Loucy (cell line): ENCODE results near the gene ADARB2.

ENCODE experiments used
- CTCF ChIP-seq: fragments of 200-600 bp; sonication (generic); conservative IDR thresholded peaks from 2 replicates; pipeline ENCODE4 v1.5.1; 2014; ENCODE audit warnings: mild to moderate bottlenecking, antibody characterized with exemption, low read length
- EZH2phosphoT487 ChIP-seq: fragments of 200-600 bp; IDR thresholded peaks from 2 replicates; pipeline ENCODE4 v1.6.1; 2018; ENCODE audit warnings: antibody characterized with exemption, mild to moderate bottlenecking, moderate library complexity, borderline replicate concordance

DNA sequence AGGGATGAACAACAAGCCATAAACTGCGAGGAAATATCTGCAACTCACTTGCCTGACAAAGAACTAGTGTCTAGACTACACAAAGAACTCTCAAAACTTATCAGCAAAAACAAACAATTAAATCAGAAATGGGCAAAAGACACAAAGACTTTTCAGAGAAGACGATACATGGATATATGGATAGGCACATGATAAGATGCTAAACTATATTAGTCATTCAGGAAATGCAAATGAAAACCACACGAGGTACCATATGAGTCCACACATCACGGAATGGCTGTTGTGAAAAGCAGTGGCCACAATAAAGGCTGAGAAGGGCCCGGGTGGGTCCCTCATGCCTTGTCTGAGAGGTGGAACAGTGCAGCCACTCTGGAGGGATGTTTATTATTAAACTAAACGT, 413.4 kb downstream of the ADARB2 start:
- TF ChIP-seq CTCF, result no peak
- TF ChIP-seq EZH2phosphoT487, result no peak
